GM18858 (cell line): Measurements from ENCODE around the gene USHBP1.

Source experiments
- ATAC-seq: cut with Tn5 transposase; IDR thresholded peaks from one replicate; pipeline ENCODE4 v1.9.1; 2021; ENCODE audit not compliant: unreplicated experiment

The USHBP1 gene

GRCh38 chr19:17215127-17215971 is 49.2 kb downstream of the USHBP1 start, which contains the start of gene USE1:
Gene USE1, plus strand, starts transcription at chr19:17215357. Its CDS starts 49 bp downstream, at chr19:17215406.
- ATAC-seq: peak; percentile 56

DNA sequence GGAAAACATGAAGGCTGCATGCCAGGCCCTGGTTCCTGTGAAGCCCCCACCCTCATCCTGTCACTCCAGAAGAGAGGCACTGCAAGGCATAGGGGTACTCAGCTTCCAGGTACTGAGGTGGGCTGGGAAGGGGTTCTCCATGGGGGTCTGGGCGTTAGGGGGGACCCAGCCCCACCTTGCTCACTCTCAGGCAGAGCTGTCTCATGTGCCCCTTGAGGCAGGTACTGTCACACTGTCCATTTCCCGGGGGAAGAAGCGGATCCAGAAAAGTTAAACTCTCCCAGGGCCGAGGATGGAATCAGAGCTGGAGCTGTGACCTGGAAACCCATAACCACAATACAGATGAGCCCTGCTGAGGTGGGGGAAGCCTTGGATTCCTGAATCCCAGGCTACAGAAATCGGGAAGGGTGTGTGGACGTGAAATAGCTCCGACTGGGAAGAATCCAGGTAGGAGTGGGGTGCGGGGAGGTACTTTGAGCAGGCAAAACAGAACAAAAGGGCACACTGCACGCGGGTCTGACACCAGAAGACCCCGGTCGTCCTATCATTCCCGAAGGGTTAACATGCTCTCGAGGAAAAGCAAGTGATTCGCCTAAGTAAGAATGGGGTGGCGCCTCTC is 49.9 kb downstream of the USHBP1 start:
- no peak for ATAC-seq

DNA sequence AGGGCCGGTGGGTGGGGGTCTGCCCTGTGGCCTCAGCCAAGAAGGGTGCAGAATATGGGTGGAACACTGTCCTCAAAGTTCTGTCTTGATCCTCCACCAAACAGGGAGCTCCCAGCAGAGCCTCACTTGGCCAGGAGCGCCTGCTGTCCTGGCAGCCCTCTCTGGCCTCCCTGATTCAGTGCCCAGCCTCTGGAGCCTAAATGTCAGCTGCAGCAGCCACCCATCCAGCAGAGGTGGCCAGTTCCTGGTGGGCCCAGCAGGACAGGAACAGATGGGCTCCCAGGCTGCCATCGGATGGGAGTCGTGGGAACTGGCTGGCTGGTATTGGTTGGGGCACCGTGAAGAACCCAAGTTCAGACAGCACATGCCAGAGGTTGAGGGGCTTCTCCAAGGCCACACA is 51.2 kb downstream of the USHBP1 start:
- no peak for ATAC-seq

DNA sequence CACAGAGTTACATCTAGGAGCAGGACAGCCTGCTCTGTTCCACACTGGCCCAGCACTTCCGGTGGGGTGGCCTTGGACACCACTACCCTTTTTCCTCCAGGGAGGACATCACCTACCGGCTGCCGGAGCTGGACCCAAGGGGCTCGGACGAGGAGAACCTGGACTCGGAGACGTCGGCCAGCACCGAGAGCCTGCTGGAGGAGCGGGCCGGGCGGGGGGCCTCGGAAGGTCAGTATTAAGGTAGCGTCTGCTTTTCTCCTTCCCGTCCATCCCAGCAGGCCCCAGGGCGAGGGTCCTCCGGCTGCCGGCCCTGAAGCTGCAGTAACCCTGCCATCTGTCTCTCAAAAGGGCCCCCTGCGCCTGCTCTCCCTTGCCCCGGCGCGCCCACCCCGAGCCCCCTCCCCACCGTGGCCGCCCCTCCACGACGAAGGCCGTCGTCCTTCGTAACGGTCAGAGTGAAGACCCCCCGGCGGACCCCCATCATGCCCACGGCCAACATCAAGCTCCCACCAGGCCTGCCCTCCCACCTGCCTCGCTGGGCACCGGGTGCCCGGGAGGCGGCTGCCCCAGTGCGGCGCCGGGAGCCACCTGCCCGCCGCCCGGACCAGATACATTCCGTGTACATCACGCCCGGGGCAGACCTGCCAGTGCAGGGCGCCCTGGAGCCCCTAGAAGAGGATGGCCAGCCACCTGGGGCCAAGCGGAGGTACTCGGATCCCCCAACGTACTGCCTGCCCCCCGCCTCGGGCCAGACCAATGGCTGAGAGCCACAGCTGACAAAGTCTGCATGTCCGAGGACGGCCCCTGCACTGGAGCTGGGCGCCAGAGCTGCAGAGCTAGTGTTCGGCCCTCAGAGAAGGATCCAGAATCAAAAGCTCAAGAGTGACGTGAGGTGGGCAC is 52.7 kb downstream of the USHBP1 start:
- ATAC-seq: no peak

GRCh38 chr19:17210296-17210695 is 54.2 kb downstream of the USHBP1 start:
- no peak for ATAC-seq

GRCh38 chr19:17209126-17210036 is 55.2 kb downstream of the USHBP1 start:
- no peak for ATAC-seq

- no peak for ATAC-seq
Measured at GRCh38 chr19:17206736-17207581, 57.6 kb downstream of the USHBP1 start.

GRCh38 chr19:17205237-17206140 is 59.1 kb downstream of the USHBP1 start:
- ATAC-seq: no peak

DNA sequence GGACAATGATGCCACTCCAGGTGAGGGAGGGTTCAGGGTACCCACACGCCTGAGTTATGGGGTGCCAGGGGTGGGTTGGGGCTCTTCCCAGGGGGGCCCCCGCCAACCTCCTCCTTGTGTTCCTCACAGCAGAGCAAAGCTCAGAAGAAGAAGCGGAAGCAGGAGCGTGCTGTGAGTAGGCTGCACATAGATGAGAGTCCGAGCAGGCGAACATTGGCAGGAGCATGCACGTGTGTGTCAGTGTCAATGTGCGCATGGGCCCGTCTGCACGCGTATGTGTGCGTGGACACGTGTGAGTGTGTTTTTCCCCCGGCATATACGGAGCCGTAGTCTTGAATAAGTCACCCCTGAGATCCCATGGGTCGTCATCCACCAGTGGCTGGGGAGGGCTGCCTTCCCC is 61.8 kb downstream of the USHBP1 start:
- no peak for ATAC-seq

DNA sequence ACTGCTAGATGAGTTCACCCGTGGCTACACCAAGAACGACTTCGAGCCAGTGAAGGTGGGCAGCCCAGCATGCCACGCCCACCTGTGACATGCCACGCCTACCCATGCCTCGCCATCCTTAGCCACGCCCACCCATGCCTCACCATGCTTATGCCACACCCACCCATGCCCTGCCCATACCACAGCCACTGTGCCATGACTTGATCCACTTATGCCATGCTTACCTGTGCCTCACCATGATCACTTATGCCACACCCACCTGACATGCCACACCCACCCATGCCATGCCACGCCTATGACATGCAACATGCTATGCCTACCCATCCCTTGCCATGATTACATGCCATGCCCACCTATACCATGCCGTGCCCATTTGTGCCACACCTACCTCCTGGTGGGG is 62.3 kb downstream of the USHBP1 start:
- no peak for ATAC-seq

DNA sequence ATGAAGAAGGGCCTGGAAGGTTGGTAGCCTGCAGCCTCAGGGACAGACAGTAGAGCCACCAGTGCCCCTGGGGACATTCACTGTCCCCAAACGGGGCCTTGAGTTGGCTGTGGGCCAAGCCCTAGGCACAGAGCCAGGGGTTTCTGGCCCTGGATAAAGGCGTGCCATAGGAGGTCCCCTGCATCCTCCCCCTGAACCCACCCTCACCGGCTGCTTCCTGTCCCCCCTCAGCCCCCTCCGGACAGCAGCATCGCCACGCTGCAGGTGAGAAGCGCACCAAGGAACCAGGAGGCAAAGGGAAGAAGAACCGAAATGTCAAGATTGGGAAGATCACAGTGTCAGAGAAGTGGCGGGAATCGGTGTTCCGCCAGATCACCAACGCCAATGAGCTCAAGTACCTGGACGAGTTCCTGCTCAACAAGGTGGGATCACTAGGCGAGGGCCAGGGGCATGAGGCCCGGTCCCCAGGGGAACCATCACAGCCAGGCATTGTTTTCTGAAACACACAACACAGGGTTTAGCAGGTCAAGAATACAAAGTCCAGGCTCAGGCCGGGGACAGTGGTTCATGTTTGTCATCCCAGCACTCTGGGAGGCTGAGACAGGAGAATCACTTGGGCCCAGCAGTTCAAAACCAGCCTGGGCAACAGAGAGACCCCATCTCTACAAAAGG is 64.0 kb downstream of the USHBP1 start:
- ATAC-seq: no peak
